ENCODE results near the gene RPGR.

The RPGR gene

GRCh38 chrX:38256019-38256418 lies 71.3 kb downstream of the RPGR start:
- no peak overlapping the region for H2AK5ac ChIP-seq (ENCODE audit: low read length)
- H3K4me3 ChIP-seq (ENCODE audit: low read length) = no peak overlapping the region
- no peaks in the 10 kb centered on the region for H3K79me2 ChIP-seq (ENCODE audit: control insufficient read depth, insufficient read depth, low read length)
- no peak overlapping the region for H3K9ac ChIP-seq (ENCODE audit: low read length)
- H3K4ac ChIP-seq (ENCODE audit: low read depth, low read length) = no peak overlapping the region
- H3K36me3 ChIP-seq (ENCODE audit: control insufficient read depth, insufficient read depth, low read length) = no peaks in the 10 kb centered on the region
- H3K18ac ChIP-seq (ENCODE audit: low read length) = no peak overlapping the region
- DNase-seq = no peak
- no peak overlapping the region for H3K23ac ChIP-seq (ENCODE audit: low read length)
- no peaks in the 10 kb centered on the region for H3K27me3 ChIP-seq (ENCODE audit: insufficient read depth, low read length, poor library complexity)
- H4K5ac ChIP-seq (ENCODE audit: low read length) = no peak overlapping the region
- H3K27ac ChIP-seq (ENCODE audit: low read depth, low read length) = no peak overlapping the region
- H2BK5ac ChIP-seq (ENCODE audit: low read length) = no peak overlapping the region
- H4K8ac ChIP-seq (ENCODE audit: low read depth, low read length) = no peak overlapping the region
- H3K79me1 ChIP-seq (ENCODE audit: low read length) = no peaks in the 10 kb centered on the region
- H3K4me1 ChIP-seq (ENCODE audit: control insufficient read depth, low read depth, low read length) = no peaks in the 10 kb centered on the region
- H3K4me2 ChIP-seq (ENCODE audit: low read length) = no peak overlapping the region
- no peak overlapping the region for H2BK15ac ChIP-seq (replicated peaks; ENCODE audit: low read depth)
- no peak overlapping the region for H2BK120ac ChIP-seq (ENCODE audit: low read depth, low read length)
- H3K56ac ChIP-seq (ENCODE audit: low read length) = no peak overlapping the region
- no CpG with 5 or more reads among the region's 30 CpGs for WGBS (ENCODE audit: extremely low coverage, insufficient coverage, low lambda C conversion rate)

- WGBS (ENCODE audit: extremely low coverage, insufficient coverage, low lambda C conversion rate) = no CpG with 5 or more reads among the region's 2 CpGs
- Histone ChIP-seq H3K4ac (ENCODE audit: low read depth, low read length) (no peak overlapping the region), H3K4me2 (ENCODE audit: low read length) (no peak overlapping the region)
These were observed 77.3 kb downstream of the RPGR start for GRCh38 chrX:38249965-38250364.

GRCh38 chrX:38247051-38247450 lies 80.3 kb downstream of the RPGR start:
- no peak overlapping the region for H3K9ac ChIP-seq (ENCODE audit: low read length)
- H3K4me1 ChIP-seq (ENCODE audit: control insufficient read depth, low read depth, low read length) = no peaks in the 10 kb centered on the region
- H3K27ac ChIP-seq (ENCODE audit: low read depth, low read length) = no peak overlapping the region
- H3K79me1 ChIP-seq (ENCODE audit: low read length) = no peaks in the 10 kb centered on the region
- no peaks in the 10 kb centered on the region for H3K36me3 ChIP-seq (ENCODE audit: control insufficient read depth, insufficient read depth, low read length)
- no peak overlapping the region for H2AK5ac ChIP-seq (ENCODE audit: low read length)
- H3K4me3 ChIP-seq (ENCODE audit: low read length) = no peak overlapping the region
- H4K8ac ChIP-seq (ENCODE audit: low read depth, low read length) = no peak overlapping the region
- no peak overlapping the region for H3K4me2 ChIP-seq (ENCODE audit: low read length)
- no peak overlapping the region for H2BK5ac ChIP-seq (ENCODE audit: low read length)
- H3K4ac ChIP-seq (ENCODE audit: low read depth, low read length) = no peak overlapping the region
- H3K79me2 ChIP-seq (ENCODE audit: control insufficient read depth, insufficient read depth, low read length) = no peaks in the 10 kb centered on the region
- H3K27me3 ChIP-seq (ENCODE audit: insufficient read depth, low read length, poor library complexity) = no peaks in the 10 kb centered on the region
- no peak overlapping the region for H4K5ac ChIP-seq (ENCODE audit: low read length)
- DNase-seq = no peak
- no CpG with 5 or more reads among the region's 2 CpGs for WGBS (ENCODE audit: extremely low coverage, insufficient coverage, low lambda C conversion rate)
- H3K18ac ChIP-seq (ENCODE audit: low read length) = no peak overlapping the region
- H2BK120ac ChIP-seq (ENCODE audit: low read depth, low read length) = no peak overlapping the region
- H3K56ac ChIP-seq (ENCODE audit: low read length) = no peak overlapping the region
- no peak overlapping the region for H2BK15ac ChIP-seq (replicated peaks; ENCODE audit: low read depth)
- no peak overlapping the region for H3K23ac ChIP-seq (ENCODE audit: low read length)

More at GRCh38 chrX:38249965-38250364, 77.3 kb downstream of the RPGR start:
- Histone ChIP-seq H2BK5ac (ENCODE audit: low read length) (no peak overlapping the region), H2BK15ac (replicated peaks; ENCODE audit: low read depth) (no peak overlapping the region), H3K23ac (ENCODE audit: low read length) (no peak overlapping the region), H3K79me1 (ENCODE audit: low read length) (no peaks in the 10 kb centered on the region), H3K56ac (ENCODE audit: low read length) (no peak overlapping the region), H3K27me3 (ENCODE audit: insufficient read depth, low read length, poor library complexity) (no peaks in the 10 kb centered on the region), H3K27ac (ENCODE audit: low read depth, low read length) (no peak overlapping the region), H3K4me1 (ENCODE audit: control insufficient read depth, low read depth, low read length) (no peaks in the 10 kb centered on the region), H3K9ac (ENCODE audit: low read length) (no peak overlapping the region), H4K8ac (ENCODE audit: low read depth, low read length) (no peak overlapping the region), H4K5ac (ENCODE audit: low read length) (no peak overlapping the region), H3K36me3 (ENCODE audit: control insufficient read depth, insufficient read depth, low read length) (no peaks in the 10 kb centered on the region), H3K4me3 (ENCODE audit: low read length) (no peak overlapping the region), H2AK5ac (ENCODE audit: low read length) (no peak overlapping the region), H3K18ac (ENCODE audit: low read length) (no peak overlapping the region), H3K79me2 (ENCODE audit: control insufficient read depth, insufficient read depth, low read length) (no peaks in the 10 kb centered on the region), H2BK120ac (ENCODE audit: low read depth, low read length) (no peak overlapping the region)
- no peak for DNase-seq

GRCh38 chrX:38240541-38240940 lies 86.8 kb downstream of the RPGR start:
- no peaks in the 10 kb centered on the region for H3K36me3 ChIP-seq (ENCODE audit: control insufficient read depth, insufficient read depth, low read length)
- no peak overlapping the region for H3K18ac ChIP-seq (ENCODE audit: low read length)
- H3K9ac ChIP-seq (ENCODE audit: low read length) = no peak overlapping the region
- H3K79me1 ChIP-seq (ENCODE audit: low read length) = no peaks in the 10 kb centered on the region
- H2BK15ac ChIP-seq (replicated peaks; ENCODE audit: low read depth) = no peak overlapping the region
- H3K4ac ChIP-seq (ENCODE audit: low read depth, low read length) = no peak overlapping the region
- H3K4me1 ChIP-seq (ENCODE audit: control insufficient read depth, low read depth, low read length) = no peaks in the 10 kb centered on the region
- no peak overlapping the region for H4K5ac ChIP-seq (ENCODE audit: low read length)
- no peak for DNase-seq
- H3K4me3 ChIP-seq (ENCODE audit: low read length) = no peak overlapping the region
- H2AK5ac ChIP-seq (ENCODE audit: low read length) = no peak overlapping the region
- no peak overlapping the region for H3K56ac ChIP-seq (ENCODE audit: low read length)
- H3K4me2 ChIP-seq (ENCODE audit: low read length) = no peak overlapping the region
- WGBS (ENCODE audit: extremely low coverage, insufficient coverage, low lambda C conversion rate) = no CpG with 5 or more reads among the region's 2 CpGs
- no peak overlapping the region for H2BK120ac ChIP-seq (ENCODE audit: low read depth, low read length)
- H2BK5ac ChIP-seq (ENCODE audit: low read length) = no peak overlapping the region
- H4K8ac ChIP-seq (ENCODE audit: low read depth, low read length) = no peak overlapping the region
- H3K27me3 ChIP-seq (ENCODE audit: insufficient read depth, low read length, poor library complexity) = no peaks in the 10 kb centered on the region
- H3K23ac ChIP-seq (ENCODE audit: low read length) = no peak overlapping the region
- H3K27ac ChIP-seq (ENCODE audit: low read depth, low read length) = no peak overlapping the region
- H3K79me2 ChIP-seq (ENCODE audit: control insufficient read depth, insufficient read depth, low read length) = no peaks in the 10 kb centered on the region

GRCh38 chrX:38236901-38237615 lies 90.3 kb downstream of the RPGR start:
- DNase-seq = no peak
- no peak overlapping the region for H3K9ac ChIP-seq (ENCODE audit: low read length)

More at GRCh38 chrX:38236901-38237615, 90.3 kb downstream of the RPGR start:
- Histone ChIP-seq H4K5ac (ENCODE audit: low read length) (no peak overlapping the region), H3K27ac (ENCODE audit: low read depth, low read length) (no peak overlapping the region), H3K4me1 (ENCODE audit: control insufficient read depth, low read depth, low read length) (no peaks in the 10 kb centered on the region), H3K79me2 (ENCODE audit: control insufficient read depth, insufficient read depth, low read length) (no peaks in the 10 kb centered on the region), H3K36me3 (ENCODE audit: control insufficient read depth, insufficient read depth, low read length) (no peaks in the 10 kb centered on the region), H2AK5ac (ENCODE audit: low read length) (no peak overlapping the region), H4K8ac (ENCODE audit: low read depth, low read length) (no peak overlapping the region), H3K27me3 (ENCODE audit: insufficient read depth, low read length, poor library complexity) (no peaks in the 10 kb centered on the region), H2BK120ac (ENCODE audit: low read depth, low read length) (no peak overlapping the region), H3K79me1 (ENCODE audit: low read length) (no peaks in the 10 kb centered on the region), H3K23ac (ENCODE audit: low read length) (no peak overlapping the region), H2BK15ac (replicated peaks; ENCODE audit: low read depth) (no peak overlapping the region), H3K4ac (ENCODE audit: low read depth, low read length) (no peak overlapping the region), H3K4me2 (ENCODE audit: low read length) (no peak overlapping the region), H2BK5ac (ENCODE audit: low read length) (no peak overlapping the region), H3K18ac (ENCODE audit: low read length) (no peak overlapping the region), H3K56ac (ENCODE audit: low read length) (no peak overlapping the region), H3K4me3 (ENCODE audit: low read length) (no peak overlapping the region)
- no CpG with 5 or more reads among the region's 6 CpGs for WGBS (ENCODE audit: extremely low coverage, insufficient coverage, low lambda C conversion rate)
